CD14-positive monocyte (primary cell): ENCODE data around the gene TFIP11. TPM values are rescaled to one million over a fixed set of nuclear protein-coding genes. Genes with fewer than 3 reads are reported as not detected.

Source experiments
- DNase-seq, 3 donors: peaks; one replicate each; pipeline ENCODE4 v3.0.0-alpha.2; 2011 to 2022
- H2AFZ ChIP-seq: 2 replicates; pipeline ENCODE4 v1.6.0; 2012; ENCODE audit warnings: mild to moderate bottlenecking, low read depth, low read length, inconsistent platforms; ENCODE audit not compliant: insufficient read depth, poor library complexity, severe bottlenecking
- H3K27ac ChIP-seq, 2 donors: 1 replicate in 1 of 2; 2 replicates in 1 of 2; pipeline ENCODE4 v1.5.1; 2012 to 2013; ENCODE audit warnings: low read length in 2 of 2, control low read depth in 1 of 2, inconsistent platforms in 1 of 2, low read depth in 1 of 2, mild to moderate bottlenecking in 1 of 2
- H3K27me3 ChIP-seq, 2 donors: one replicate each; pipeline versions ENCODE4 v1.6.0 to v1.6.1; 2011 to 2013; ENCODE audit warnings: low read length in 2 of 2; ENCODE audit not compliant: control insufficient read depth in 2 of 2, insufficient read depth in 2 of 2
- H3K36me3 ChIP-seq, 2 donors: replicated peaks in 1 of 2; 1 replicate in 1 of 2; 2 replicates in 1 of 2; pipeline versions ENCODE4 v1.5.1 to v1.6.1; 2012 to 2013; ENCODE audit warnings: low read length in 2 of 2, control low read depth in 1 of 2, inconsistent platforms in 1 of 2, mild to moderate bottlenecking in 1 of 2; ENCODE audit not compliant: insufficient read depth in 2 of 2, control insufficient read depth in 1 of 2
- H3K4me1 ChIP-seq, 2 donors: 1 replicate in 1 of 2; 2 replicates in 1 of 2; pipeline versions ENCODE4 v1.5.1 to v1.6.1; 2012 to 2013; ENCODE audit warnings: low read length in 2 of 2, control low read depth in 1 of 2, inconsistent platforms in 1 of 2, mild to moderate bottlenecking in 1 of 2, moderate library complexity in 1 of 2; ENCODE audit not compliant: insufficient read depth in 2 of 2, control insufficient read depth in 1 of 2
- H3K4me2 ChIP-seq: replicated peaks from 2 replicates; pipeline ENCODE3; 2012; ENCODE audit warnings: low read length, moderate library complexity, mild to moderate bottlenecking; ENCODE audit not compliant: poor library complexity, severe bottlenecking; ENCODE audit errors: extremely low read depth
- H3K4me3 ChIP-seq, 3 experiments: fragments of 200-600 bp in 1 of 3; sonication (generic) in 1 of 3; replicated peaks in 1 of 3; 1 replicate in 2 of 3; 2 replicates in 1 of 3; pipeline ENCODE4 v1.5.1; 2011 to 2013; ENCODE audit warnings: low read length in 3 of 3, mild to moderate bottlenecking in 3 of 3, control low read depth in 2 of 3, low read depth in 2 of 3, inconsistent platforms in 1 of 3, moderate library complexity in 1 of 3
- H3K79me2 ChIP-seq: 2 replicates; pipeline ENCODE4 v1.6.0; 2012; ENCODE audit warnings: mild to moderate bottlenecking, control low read depth, inconsistent platforms, low read length, moderate library complexity; ENCODE audit not compliant: insufficient read depth
- H3K9ac ChIP-seq: 2 replicates; pipeline ENCODE4 v1.6.0; 2017; ENCODE audit warnings: low read length, mild to moderate bottlenecking; ENCODE audit not compliant: insufficient read depth, poor library complexity, severe bottlenecking
- H3K9me3 ChIP-seq, 2 donors: replicated peaks in 1 of 2; 1 replicate in 1 of 2; 2 replicates in 1 of 2; pipeline versions ENCODE4 v1.5.1 to v1.6.1; 2012 to 2013; ENCODE audit warnings: low read length in 2 of 2, control low read depth in 1 of 2; ENCODE audit not compliant: control insufficient read depth in 1 of 2, insufficient read depth in 1 of 2
- H4K20me1 ChIP-seq: 2 replicates; pipeline ENCODE4 v1.6.0; 2012; ENCODE audit warnings: mild to moderate bottlenecking, low read length, control low read depth, moderate library complexity; ENCODE audit not compliant: insufficient read depth
- H3K27ac Mint-ChIP-seq, 7 donors: one replicate each; pipeline ENCODE4 v1.8.0; 2020; ENCODE audit warnings: mild to moderate bottlenecking in 7 of 7, mixed read lengths in 7 of 7, moderate library complexity in 6 of 7, inconsistent platforms in 2 of 7
- H3K27me3 Mint-ChIP-seq, 3 donors: one replicate each; pipeline ENCODE4 v1.8.0; 2021 to 2022; ENCODE audit warnings: low read depth in 3 of 3, mild to moderate bottlenecking in 3 of 3, mixed read lengths in 3 of 3, moderate library complexity in 3 of 3, inconsistent platforms in 1 of 3
- H3K36me3 Mint-ChIP-seq, 2 donors: one replicate each; pipeline ENCODE4 v1.8.0; 2020; ENCODE audit warnings: mixed read lengths in 2 of 2, inconsistent platforms in 1 of 2, mild to moderate bottlenecking in 1 of 2
- H3K4me1 Mint-ChIP-seq: one replicate; pipeline ENCODE4 v1.8.0; 2020; ENCODE audit warnings: mild to moderate bottlenecking, mixed read lengths
- H3K4me3 Mint-ChIP-seq, 2 donors: one replicate each; pipeline ENCODE4 v1.8.0; 2020; ENCODE audit warnings: mild to moderate bottlenecking in 2 of 2, mixed read lengths in 2 of 2, moderate library complexity in 1 of 2
- H3K9me3 Mint-ChIP-seq, 7 donors: one replicate each; pipeline ENCODE4 v1.8.0; 2020 to 2022; ENCODE audit warnings: mixed read lengths in 7 of 7, mild to moderate bottlenecking in 6 of 7, moderate library complexity in 6 of 7, inconsistent platforms in 2 of 7
- CTCF ChIP-seq: fragments of 200-600 bp; IDR thresholded peaks from one replicate; pipeline ENCODE4 v1.8.0; 2022; ENCODE audit warnings: antibody characterized with exemption, mild to moderate bottlenecking
- WGBS: methylation state at CpG from one replicate; pipeline ENCODE4 v1.1.5; 2013; ENCODE audit warnings: missing lambda C conversion rate; ENCODE audit not compliant: insufficient coverage; 5-methylcytosine and 5-hydroxymethylcytosine counted together
- intact Hi-C, 2 donors: fragments of 100-400 bp; cut with micrococcal nuclease; formaldehyde crosslinking; loops; one replicate each; pipeline versions ENCODE4 v1.15.0 to v1.15.1; 2023
- polyA plus RNA-seq, 3 donors: library from polyadenylated mRNA; depleted of rRNA in 1 of 3; unstranded in 2 of 3; stranded (reverse) in 1 of 3; fragments of 300-500 nt in 2 of 3; fragments of >200 nt in 1 of 3; fragmentation: Illumina TruSeq in 2 of 3; gene quantifications; 1 replicate in 2 of 3; 2 replicates in 1 of 3; pipeline ENCODE4 v1.2.3, GENCODE V29; 2012 to 2021

Gene TFIP11
- polyA plus RNA-seq, 3 donors = 10.1 to 25.5 (median 19.8) TPM

DNA sequence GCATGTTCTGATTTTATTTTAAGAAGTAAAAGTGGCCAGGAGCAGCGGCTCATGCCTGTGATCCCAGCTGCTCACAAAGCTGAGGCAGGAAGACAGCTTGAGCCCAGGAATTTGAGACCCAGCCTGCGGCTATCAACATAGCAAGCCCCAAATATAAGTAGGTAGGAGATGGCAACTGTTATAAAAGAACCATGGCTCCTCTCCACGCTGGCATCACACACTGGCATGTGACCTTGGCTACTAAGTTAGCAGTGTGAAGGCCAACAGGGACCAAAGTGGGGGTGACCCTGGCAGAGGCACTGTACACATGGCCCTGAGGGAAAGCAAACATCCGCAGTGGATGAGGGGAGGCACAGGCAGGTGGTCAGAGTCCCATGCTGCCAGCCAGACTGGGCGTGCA, 44.6 kb upstream of the TFIP11 start:
- peaks cover 10 to 36% of the 10 kb centered on the region in 2 donors for H3K36me3 Mint-ChIP-seq
- intact Hi-C loops = no loop called here
- Histone ChIP-seq H2AFZ (no peak overlapping the region), H3K4me2 (no peak overlapping the region), H3K27me3 (no peaks in the 10 kb centered on the region), H3K9me3 (no peaks in the 10 kb centered on the region), H4K20me1 (peaks cover 91% of the 10 kb centered on the region), H3K36me3 (peaks cover 3 to 24% of the 10 kb centered on the region in 2 donors), H3K9ac (no peak overlapping the region), H3K27ac (no peak overlapping the region), H3K4me3 (no peak overlapping the region), H3K79me2 (peaks cover 87% of the 10 kb centered on the region), H3K4me1 (peaks cover 9% of the 10 kb centered on the region in 2 donors)
- H3K27ac Mint-ChIP-seq = peak overlapping the region in 2 of 7 donors; percentile 21 to 33
- no peak for DNase-seq
- peaks cover 16% of the 10 kb centered on the region for H3K4me1 Mint-ChIP-seq
- peaks cover 0 to 1% (median 0%) of the 10 kb centered on the region in 7 donors for H3K9me3 Mint-ChIP-seq
- peaks cover 0 to 2% (median 0%) of the 10 kb centered on the region in 3 donors for H3K27me3 Mint-ChIP-seq
- no peak for TF ChIP-seq CTCF
- 83% methylated on average over 1 of the region's 5 CpGs for WGBS
- no peak overlapping the region for H3K4me3 Mint-ChIP-seq

- no peak for TF ChIP-seq CTCF
- Histone ChIP-seq H3K4me3 (no peak overlapping the region), H3K79me2 (peaks cover 91% of the 10 kb centered on the region), H3K9me3 (no peaks in the 10 kb centered on the region), H3K4me1 (peaks cover 8% of the 10 kb centered on the region in 2 donors), H2AFZ (no peak overlapping the region), H3K9ac (no peak overlapping the region), H3K4me2 (no peak overlapping the region), H3K27ac (no peak overlapping the region), H3K27me3 (no peaks in the 10 kb centered on the region), H3K36me3 (peaks cover 3 to 36% of the 10 kb centered on the region in 2 donors), H4K20me1 (peaks cover 96% of the 10 kb centered on the region)
- Mint-ChIP-seq H3K27me3 (peaks cover 0 to 2% (median 0%) of the 10 kb centered on the region in 3 donors), H3K9me3 (peaks cover 0 to 1% (median 0%) of the 10 kb centered on the region in 7 donors), H3K27ac (no peak overlapping the region), H3K4me1 (peaks cover 10% of the 10 kb centered on the region), H3K4me3 (no peak overlapping the region), H3K36me3 (peaks cover 14 to 39% of the 10 kb centered on the region in 2 donors)
- WGBS = 95% methylated on average over 10 of the region's 11 CpGs
- DNase-seq = no peak
- intact Hi-C loops = no loop called here
Measured at GRCh38 chr22:26555478-26555877, 43.2 kb upstream of the TFIP11 start.
